NCI-H524 treated with DMSO at 0.1 percent for 48 hours (cell line): ENCODE data around the gene PAX3.

Experiments used
- DNase-seq: peaks from one replicate; lab custom pipeline; 2025; lab: John Stamatoyannopoulos, UW

The PAX3 gene

DNA sequence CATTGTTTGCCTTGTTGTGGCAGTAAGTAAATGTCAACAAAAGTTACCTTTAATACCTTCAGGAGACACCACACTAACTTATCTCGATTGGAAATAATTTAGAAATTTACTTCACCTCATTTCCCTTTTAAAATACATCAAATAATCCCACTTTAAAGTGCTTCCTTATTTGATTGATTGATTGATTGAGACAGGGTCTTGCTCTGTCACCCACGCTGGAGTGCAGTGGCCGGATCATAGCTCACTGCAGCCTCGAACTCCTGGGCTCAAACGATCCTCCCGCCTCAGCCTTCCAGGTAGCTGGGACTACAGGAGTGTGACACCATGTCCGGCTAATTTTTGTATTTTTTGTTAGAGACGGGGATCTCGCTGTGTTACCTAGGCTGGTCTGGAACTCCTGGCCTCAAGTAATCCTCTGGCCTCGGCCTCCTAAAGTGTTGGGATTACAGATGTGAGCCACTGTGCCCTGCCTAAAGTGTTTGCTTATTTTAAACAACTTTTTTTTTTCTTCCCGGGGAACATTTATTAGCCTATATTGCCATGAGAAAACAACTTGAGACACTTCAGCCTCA lies 12.0 kb upstream of the PAX3 start:
- DNase-seq, result no peak

GRCh38 chr2:222309766-222310165 lies 11.0 kb upstream of the PAX3 start:
- DNase-seq, result no peak

- DNase-seq, result no peak
These were observed 10.6 kb upstream of the PAX3 start for GRCh38 chr2:222309361-222309760.

DNA sequence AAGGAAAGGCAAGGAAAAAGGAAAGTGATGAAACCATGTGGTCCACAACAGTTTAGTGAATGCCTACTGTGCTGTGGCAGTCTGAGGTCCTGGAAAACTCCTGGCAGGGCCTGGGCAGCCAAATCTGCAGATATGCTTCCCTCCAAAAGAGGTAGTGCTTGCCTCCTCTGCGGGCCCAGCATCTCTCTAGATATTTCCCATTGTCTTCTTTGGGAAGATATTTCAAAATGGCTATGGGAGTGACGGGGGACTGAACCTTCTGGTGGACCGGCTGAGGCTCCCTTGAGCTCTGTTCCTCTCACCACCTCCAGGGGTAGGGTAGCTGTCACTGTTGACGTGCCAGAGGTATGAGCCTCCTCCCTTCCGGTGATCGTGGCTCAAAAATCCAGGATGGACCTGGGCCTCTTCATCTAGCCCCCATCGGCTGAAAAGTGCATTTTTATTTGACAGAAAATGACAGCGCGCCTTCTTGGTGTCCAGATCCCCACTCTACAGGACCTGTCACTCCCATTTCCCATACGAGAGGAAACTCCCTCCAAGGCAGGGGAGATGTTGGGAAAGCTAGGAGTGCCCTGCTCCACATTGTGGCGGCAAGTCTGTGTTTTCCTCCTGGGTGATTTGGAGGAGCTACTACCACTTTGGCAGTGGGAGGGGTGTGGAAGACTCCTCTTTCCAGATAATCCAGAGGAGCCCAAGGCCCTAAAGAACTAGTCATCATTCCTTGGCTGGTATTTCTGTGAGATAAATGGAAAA lies 9.4 kb upstream of the PAX3 start:
- no peak for DNase-seq

DNA sequence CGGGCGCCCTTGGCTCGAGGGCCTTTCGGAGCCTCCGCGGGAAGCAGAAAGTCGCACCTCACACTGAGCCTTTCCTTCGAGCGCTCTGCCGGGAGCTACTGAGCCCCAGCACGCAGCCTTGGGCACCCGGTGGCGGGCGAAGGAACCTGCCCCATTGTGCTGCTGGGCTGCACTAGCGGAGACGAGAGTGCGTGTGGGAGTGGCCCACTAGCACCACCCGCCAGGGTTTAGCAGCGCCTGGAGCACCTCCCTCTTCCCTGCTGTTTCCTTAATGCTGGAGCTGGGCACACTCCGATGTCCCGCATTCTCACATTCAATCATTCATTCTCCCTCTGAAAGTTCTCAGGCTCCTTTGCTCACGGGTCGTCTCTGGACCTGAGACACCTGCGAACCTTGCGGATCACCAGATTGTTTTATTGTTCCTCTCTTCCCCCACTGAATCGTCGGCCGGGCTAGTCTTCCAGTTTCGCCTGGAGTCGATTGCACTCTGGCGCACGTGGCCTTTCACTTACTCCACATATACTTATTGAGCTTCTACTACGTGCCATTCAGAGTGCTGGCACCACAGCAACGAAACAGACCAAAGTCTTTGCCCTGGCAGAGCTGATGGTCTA lies 8.5 kb upstream of the PAX3 start:
- no peak for DNase-seq

GRCh38 chr2:222306393-222307142 lies 7.8 kb upstream of the PAX3 start:
- DNase-seq, result no peak

DNA sequence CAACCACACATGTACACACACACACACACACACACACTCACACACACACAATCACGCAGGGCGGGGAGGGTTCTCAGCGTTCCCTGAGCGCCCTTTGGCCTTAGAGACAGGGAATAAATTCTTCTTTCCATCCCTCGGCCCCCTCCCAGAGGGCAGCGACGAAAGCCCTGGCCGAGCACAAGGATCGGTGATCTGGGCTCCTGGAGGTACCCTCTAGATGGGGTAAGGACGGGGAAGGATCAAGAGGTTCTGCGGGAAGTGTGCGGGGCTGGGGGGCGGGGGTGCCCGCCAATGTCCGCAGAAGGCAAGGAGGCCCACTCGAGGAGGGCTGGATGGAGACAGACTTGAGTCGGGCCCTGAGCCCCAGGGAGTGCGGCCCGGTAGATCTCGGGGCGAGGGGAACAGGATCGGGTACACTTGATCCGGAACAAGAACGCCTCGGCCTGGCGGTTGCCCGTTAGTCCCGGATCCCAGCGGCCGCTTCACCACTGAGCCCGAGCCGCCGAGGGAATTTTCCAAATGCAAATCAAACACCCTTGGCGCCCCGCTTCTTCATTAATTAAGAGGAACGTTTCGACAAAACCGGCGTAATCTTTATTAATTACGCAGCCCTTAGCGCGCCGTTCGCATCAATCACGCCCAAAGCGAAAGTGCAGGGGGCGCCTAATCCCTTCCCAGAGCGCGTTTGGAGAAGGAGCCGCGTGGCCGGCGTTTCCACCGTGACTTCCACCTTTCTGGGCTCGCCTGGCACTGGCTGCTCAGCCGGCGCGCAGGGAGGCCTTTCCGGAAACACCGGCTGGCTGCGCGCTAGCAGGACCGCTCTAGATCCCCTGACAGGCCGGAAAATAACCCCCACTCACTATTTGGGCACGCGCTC lies 7.0 kb upstream of the PAX3 start:
- no peak for DNase-seq

GRCh38 chr2:222304737-222305515 lies 6.1 kb upstream of the PAX3 start:
- no peak for DNase-seq

DNA sequence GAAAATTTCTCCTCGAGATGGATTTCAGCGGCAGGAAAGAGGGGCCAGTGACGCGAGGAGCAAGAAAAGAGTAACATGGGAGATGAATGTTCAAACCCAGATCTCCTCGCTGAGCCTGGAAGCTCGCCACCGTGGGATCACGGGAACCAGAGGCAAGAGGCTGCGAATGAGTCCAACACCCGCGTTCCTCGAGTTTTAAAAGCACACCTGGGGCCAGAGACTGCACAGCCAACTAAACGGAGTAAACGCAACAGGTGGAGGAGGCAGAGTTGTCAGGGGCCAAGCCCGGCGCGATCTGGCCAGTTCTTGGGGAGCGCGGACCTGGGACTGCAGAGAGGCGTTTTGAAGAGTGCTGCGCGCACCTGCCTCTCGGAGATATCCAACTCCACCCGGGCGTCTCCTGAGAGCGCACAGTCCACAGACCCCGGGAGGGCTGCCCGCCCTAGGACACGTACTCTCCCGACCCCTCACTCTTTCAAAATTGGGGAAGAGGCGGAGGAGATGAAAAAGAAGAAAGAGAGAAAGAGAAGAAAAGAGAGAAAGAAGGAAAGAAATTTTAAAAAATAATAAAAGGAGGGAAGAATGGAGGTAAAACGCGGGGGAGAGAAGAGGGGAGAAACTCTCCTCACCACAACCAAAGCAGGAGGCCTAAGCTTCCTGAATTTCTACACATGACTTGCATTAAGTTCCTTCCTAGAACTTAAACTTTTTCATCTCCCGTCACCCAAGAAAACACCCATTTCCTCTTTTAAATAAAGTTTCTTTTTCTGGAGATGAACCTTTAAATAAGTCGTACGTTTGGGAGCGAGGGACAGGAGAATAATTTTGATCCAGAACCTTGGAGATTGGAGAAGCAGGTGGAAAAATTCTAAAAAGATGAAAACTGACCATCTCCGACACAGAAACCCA lies 5.3 kb upstream of the PAX3 start:
- DNase-seq, result no peak

DNA sequence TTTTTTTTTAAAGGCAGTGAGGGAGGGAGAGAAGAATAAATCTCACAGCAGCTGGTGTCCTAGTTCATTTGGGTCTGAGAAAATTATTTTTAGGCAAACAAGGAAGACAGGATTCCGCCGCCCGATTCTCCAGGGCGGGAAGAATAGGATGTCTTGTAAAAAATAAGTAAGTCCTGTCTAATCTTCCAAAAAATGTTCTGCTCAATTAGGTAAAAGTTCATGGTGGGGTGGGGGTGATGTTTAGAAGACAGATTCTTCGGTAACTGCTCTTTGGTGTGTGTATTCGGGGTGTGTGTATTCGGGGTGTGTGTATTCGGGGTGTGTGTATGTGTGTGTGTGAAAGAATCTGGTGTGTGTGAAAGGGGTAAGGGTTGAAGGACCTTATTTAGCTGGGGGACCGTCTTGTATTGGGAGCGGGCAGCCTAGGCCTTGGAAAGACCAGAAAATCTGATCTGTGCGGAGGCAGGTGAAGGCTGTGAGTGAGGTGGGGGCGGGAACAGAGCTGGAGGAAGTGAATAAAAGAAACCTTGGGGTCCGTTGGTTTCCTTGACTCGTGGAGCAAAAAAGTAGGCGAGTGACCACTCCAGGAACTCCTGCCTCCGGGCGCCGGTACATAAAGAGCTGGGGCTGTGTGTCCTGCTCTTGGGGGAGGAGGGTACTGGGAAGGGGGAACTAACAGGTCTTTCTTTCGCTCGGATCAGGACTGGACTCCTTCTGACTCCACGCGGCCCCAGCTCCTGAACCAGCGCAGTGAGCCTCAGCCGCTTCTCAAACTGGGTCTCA lies 4.4 kb upstream of the PAX3 start:
- DNase-seq, result no peak

GRCh38 chr2:222302178-222303018 lies 3.6 kb upstream of the PAX3 start:
- DNase-seq, result no peak

DNA sequence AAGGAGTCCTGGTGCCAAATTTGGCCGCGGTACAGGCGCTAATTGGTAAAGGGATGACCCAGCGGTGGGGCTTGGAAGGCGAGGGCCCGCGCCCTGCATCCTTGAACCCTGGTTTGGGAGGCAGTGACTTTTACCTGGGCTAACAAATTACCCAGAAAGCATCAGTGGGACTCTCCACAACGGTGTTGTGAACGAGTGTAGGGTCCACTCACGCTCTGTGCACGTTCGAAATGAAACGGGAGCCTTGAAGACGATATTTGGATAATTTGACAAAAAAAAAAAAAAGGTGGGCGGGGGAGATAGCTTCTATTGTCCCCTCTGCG lies 3.0 kb upstream of the PAX3 start:
- DNase-seq, result no peak

DNA sequence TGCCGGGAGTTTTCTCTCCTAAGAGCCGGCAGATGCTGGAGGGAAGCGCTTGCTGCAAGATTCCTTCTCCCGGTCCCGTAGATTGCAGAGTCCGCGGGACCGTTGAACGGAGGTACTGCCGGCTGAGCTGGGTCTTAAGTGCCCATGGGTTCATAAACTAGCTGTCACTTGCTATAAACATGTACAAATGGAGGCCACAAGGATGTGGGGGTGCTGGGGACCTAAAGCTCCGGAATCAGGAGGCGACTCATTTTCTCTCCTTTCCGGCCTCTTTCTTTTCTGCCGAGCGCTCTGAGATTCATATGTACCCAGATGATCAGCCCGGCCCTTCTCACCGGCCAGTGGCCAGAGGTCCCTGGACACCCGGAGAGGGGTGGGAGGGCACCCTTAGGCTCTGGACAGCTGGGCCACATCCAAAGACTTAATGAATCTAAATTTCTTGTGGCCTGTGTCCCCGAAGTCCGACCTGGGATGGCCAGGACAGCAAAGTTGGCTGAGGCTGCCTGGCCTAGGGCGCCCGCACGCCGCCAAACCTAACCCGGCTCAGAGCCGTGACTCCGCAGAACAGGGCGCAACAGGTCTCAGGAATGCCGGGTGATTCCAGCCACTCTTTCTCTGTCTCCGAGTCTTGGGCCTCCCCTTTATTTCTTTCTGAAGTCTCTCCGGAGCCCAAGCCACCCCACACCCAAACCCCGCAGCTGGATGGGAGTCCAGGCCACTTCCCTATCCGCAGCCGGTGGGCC lies 2.4 kb upstream of the PAX3 start:
- DNase-seq, result no peak

GRCh38 chr2:222300726-222301052 lies 1.9 kb upstream of the PAX3 start:
- DNase-seq, result no peak

DNA sequence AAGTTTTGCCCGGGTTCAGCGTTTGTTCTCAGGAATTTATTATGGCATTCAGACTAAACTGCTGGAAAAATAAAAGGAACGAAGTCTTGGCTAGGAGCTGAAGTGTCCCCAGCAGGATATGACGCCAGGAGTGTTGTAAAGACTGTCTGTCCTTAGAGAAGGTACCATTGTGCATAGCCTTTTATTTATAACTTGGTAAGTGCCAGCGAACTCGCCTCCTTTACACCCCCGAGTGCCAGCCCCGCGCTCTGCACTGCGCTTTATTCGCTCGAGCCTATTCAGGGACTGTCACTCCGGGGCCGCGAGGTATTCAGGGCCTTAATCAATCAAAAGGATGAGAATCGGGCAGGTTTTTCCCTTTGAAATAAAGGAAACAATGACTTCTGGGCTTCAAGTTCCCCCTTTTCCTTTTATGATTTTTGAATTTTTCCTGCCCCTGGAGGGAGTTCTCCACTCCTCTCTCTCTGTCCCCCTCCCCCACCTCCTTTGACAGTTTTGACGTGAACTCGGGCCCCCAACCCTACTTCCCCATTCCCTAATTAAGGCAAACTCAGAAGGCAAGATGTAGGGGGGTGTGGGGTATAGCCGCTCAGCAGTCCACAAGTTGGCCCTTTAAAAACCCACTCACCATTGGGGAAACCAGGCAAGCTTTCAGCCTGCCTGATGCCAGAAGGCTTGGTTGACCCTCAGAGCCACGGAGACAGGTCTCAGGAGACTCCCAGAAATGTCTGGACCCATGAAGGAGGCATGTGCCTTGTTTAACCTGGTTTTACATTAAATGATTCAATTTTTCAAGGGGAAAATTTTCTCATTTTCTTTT lies 1.3 kb upstream of the PAX3 start:
- no peak for DNase-seq

DNA sequence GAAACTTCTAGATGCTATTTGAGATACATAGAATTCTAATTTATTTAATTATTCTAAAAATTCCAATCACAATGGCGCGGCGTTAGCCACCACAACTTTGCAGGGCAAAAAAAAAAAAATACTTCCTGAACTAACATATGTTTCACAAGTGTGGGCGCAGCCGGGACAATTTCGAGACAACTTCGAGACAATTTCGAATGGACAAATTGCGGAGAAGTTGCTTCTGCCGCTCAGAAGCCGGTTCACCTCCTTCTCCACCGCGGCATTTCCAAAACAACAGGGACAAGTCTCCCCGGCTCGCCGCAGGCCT lies 842 bp downstream of the PAX3 start:
- no peak for DNase-seq

GRCh38 chr2:222297600-222297935 lies 1.2 kb downstream of the PAX3 start:
- no peak for DNase-seq
